ENCODE results near the gene HECA.
"Not testable (repeated sequence)": the region's sequence is repeated elsewhere in the genome, so short reads cannot be mapped to it uniquely, and the experiment has no call there.

DNA sequence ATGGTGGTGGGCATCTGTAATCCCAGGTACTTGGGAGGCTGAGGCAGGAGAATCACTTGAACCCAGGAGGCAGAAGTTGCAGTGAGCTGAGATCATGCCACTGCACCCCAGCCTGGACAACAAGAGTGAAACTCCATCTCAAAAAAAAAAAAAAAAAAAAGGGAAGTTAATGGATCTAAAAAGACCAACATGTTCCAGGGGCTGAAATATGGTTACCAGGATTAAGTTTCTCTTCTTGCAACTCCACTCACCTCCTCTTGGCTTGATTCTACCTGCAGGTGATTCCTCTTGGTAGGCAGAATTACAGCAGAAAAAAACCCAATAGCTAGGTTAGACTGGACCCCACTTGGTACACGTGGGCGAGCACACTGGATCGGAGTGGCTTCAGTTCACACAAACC lies 93.5 kb downstream of the HECA start:
- TF ChIP-seq SUZ12 (IDR thresholded peaks at IDR 0.05; ENCODE audit: extremely low read depth, insufficient read depth, insufficient read length); YY1 (IDR thresholded peaks at IDR 0.05; ENCODE audit: insufficient read depth, insufficient read length): not testable (repeated sequence)

Data from NT2/D1 (cell line).